D341Med (cell line): ENCODE data around the gene C9orf153.

ENCODE experiments used
- DNase-seq: peaks from one replicate; pipeline ENCODE4 v3.0.0; 2012; ENCODE audit warnings: low spot score

The C9orf153 gene

DNA sequence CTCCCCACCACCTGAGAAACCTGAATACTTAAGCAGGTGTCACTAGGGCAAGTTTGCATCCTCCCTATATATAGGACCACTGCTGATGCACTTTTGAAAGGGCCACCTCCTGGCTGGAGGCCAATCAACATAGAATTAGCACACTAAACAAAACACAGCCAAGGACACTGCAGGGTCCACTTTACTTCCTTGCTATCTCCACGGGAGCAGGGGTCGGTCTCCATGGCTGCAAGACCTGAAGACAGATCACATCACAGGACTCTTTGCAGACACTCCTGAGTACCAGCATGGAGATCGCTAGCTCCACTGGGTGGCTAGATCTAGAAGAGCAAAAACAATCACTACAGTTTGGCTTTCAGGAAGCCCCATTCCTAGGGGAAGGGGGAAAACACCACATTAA lies 72.3 kb downstream of the C9orf153 start:
- no peak for DNase-seq

- DNase-seq, result no peak
These were observed 72.8 kb downstream of the C9orf153 start for GRCh38 chr9:86186696-86187095.

DNA sequence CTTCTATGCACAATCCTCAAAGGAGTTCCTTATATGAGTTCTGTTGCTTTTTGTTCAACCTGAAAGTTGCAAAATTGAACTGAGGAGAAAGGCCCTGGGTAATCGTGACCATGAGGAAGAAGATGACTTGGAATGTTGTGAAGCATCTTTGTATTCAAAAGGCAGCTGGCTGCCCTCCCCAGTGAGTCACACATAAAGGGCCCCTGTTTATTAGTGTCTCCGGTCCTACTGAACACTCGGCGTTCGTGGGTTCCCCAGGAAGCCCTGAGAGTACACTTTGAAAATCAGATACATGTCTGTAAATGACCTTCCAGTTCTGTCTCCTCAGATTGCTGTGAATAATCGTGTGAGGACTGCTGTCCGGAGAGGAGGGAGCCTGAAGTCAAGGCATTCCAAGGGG lies 73.6 kb downstream of the C9orf153 start:
- no peak for DNase-seq

- no peak for DNase-seq
These were observed 75.3 kb downstream of the C9orf153 start for GRCh38 chr9:86184138-86184524.

GRCh38 chr9:86183229-86184137 lies 76.0 kb downstream of the C9orf153 start:
- no peak for DNase-seq

DNA sequence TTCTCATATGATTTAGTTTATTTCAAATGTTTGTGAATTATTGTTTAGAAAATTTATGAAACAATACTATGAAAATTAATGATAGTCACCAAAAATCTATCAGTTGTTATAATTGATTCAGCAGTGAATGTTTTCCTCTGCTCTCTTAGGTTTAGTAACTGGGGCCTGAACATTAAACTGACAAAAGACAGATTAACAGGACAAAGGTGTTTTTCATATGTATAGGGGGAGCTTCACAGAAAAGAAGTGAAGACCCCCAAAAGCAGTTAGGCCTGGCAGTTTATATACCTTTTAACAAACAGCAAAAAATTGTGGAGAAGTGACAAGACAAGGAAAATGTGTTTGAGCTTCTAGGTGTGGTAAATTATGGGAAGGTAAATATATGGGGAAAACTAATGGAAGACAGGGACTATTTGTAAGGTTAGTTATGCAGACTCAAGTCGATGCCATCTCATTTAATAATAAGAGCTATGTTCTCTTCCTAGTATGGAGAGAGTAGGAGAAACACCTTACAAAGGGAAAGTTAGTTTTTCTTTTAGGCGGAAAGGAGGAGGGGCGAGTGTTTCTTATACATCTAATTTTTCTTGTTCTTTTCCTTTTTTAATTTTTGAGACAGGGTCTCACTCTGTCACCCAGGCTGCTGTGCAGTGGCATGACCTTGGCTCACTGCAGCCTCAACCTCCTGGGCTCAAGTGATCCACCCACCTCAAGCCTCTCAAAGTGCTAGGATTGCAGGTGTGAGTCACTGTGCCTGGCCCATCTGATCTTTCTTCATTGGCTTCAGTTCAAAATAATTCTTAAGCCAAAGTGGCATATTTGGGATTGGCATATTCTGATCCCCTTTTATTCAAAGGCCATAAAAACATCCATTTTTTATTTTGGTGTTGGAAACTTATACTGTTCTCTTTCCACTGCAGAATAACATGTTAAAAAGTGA lies 77.8 kb downstream of the C9orf153 start:
- no peak for DNase-seq

DNA sequence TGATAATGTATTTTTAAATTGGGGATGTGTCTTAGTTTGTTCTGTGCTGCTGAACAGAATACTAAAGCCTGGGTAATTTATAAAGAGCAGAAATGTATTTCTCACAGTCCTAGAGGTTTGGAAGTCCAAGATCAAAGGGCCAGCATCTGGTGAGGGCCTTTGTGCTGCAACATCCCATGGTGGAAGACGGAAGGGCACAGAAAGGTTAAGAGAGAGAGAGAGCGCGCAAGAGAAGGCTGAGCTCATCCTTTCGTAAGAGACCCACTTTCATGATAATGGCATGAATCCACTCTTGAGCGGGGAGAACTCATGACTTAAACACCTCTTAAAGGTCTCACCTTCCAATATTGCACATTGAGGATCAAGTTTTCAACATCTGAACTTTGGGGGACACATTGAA lies 81.0 kb downstream of the C9orf153 start:
- no peak for DNase-seq

GRCh38 chr9:86177995-86178394 lies 81.5 kb downstream of the C9orf153 start:
- no peak for DNase-seq

- no peak for DNase-seq
These were observed 83.0 kb downstream of the C9orf153 start for GRCh38 chr9:86176468-86176867.

DNA sequence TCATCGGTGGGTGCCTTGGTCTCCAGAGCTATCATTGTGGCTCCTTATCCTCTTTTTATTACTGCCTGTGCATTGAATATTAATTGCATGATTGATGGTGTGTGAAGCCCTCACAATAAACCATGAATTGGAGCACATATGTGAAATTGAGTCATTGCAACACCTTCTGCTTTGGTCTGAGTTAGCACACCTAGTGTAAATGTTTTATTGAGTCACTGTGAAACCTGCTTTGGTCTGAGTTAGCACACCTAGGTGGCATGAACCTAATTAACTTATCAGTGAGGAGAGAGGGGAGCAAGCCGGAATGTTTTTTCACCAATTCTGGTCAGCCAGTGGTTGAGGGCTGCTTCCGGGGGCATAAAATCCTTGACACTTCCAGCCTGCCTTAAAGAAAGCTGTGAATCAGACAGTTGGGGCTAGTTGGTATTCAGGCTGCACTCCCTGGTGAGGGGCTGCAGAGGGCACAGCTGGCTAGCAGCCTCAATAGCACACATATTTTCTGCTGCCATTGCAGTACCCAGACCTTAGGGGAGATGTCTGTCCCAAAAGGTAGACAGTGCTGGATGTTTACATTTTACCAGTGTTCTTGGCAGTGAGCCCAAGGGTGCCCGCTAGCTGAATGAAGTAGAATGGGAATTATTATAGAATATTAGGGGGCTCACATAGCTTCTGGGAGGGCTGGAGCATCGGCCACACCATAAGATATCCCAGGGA lies 83.6 kb downstream of the C9orf153 start:
- DNase-seq, result no peak

DNA sequence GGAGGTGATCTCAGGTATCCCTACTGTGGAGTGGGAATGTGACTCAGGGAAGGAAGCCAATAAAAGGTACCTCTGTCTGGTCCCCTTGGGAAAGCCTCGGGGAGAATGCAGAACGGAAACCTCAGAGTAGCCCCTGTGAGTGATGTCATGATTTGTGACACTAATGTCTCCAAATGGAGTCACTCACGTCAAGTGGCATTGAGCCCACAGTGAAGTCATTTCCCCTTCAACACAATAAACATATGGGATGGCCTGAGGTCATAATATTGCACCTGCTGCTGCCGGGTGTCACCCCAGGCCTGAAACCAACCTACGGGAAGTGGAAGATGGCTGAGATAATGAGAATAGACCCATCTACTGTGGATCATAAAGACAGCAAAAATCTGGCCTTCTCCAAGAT lies 84.2 kb downstream of the C9orf153 start:
- DNase-seq, result no peak
